H9 (cell line): ENCODE results near the gene RNF157. TPM values are rescaled to one million over a fixed set of nuclear protein-coding genes. Genes with fewer than 3 reads are reported as not detected.
A peak's percentile ranks its signal among the peaks of the same experiment; 100 is the strongest.

ENCODE experiments used
- DNase-seq: peaks from one replicate; pipeline ENCODE4 v3.0.0-alpha.2; 2017
- H2AFZ ChIP-seq: one replicate; pipeline ENCODE4 v1.6.1; 2013; ENCODE audit warnings: mild to moderate bottlenecking, low read length, control low read depth, moderate library complexity
- H2AK5ac ChIP-seq: 2 replicates; pipeline ENCODE4 v1.6.1; 2013; ENCODE audit warnings: low read length, control low read depth, mixed read lengths; ENCODE audit not compliant: insufficient read length
- H2BK120ac ChIP-seq: one replicate; pipeline ENCODE4 v1.6.1; 2013; ENCODE audit warnings: low read depth, mild to moderate bottlenecking, low read length, control low read depth, inconsistent platforms; ENCODE audit not compliant: poor library complexity, severe bottlenecking
- H2BK12ac ChIP-seq: 2 replicates; pipeline ENCODE4 v1.6.1; 2013; ENCODE audit warnings: low read length, control low read depth, mixed read lengths, low read depth; ENCODE audit not compliant: insufficient read length
- H2BK15ac ChIP-seq: 2 replicates; pipeline ENCODE4 v1.6.1; 2013; ENCODE audit warnings: low read depth, low read length, control low read depth
- H2BK20ac ChIP-seq: one replicate; pipeline ENCODE4 v1.6.1; 2013; ENCODE audit warnings: low read depth, mild to moderate bottlenecking, low read length, control low read depth, inconsistent platforms; ENCODE audit not compliant: poor library complexity, severe bottlenecking
- H2BK5ac ChIP-seq: 2 replicates; pipeline ENCODE4 v1.6.1; 2013; ENCODE audit warnings: low read length, control low read depth, mixed read lengths; ENCODE audit not compliant: insufficient read length
- H3K14ac ChIP-seq: 2 replicates; pipeline ENCODE4 v1.6.1; 2013; ENCODE audit warnings: low read length, control low read depth; ENCODE audit not compliant: insufficient read depth
- H3K18ac ChIP-seq: 2 replicates; pipeline ENCODE4 v1.6.1; 2013; ENCODE audit warnings: low read depth, mild to moderate bottlenecking, mixed read lengths, low read length, control low read depth; ENCODE audit not compliant: insufficient read length
- H3K23ac ChIP-seq: 2 replicates; pipeline ENCODE4 v1.6.1; 2013; ENCODE audit warnings: low read length, control low read depth, mixed read lengths, low read depth; ENCODE audit not compliant: insufficient read length
- H3K23me2 ChIP-seq: 2 replicates; pipeline ENCODE4 v1.6.1; 2013; ENCODE audit warnings: low read depth, mild to moderate bottlenecking, mixed read lengths, low read length, control low read depth; ENCODE audit not compliant: insufficient read length, poor library complexity, severe bottlenecking
- H3K27ac ChIP-seq: 2 replicates; pipeline ENCODE4 v1.5.1; 2013; ENCODE audit warnings: low read length, control low read depth, mixed read lengths, low read depth; ENCODE audit not compliant: insufficient read length
- H3K27me3 ChIP-seq: 2 replicates; pipeline ENCODE4 v1.6.1; 2013; ENCODE audit warnings: low read length, control low read depth, inconsistent platforms; ENCODE audit not compliant: insufficient read depth
- H3K4ac ChIP-seq: 2 replicates; pipeline ENCODE4 v1.6.1; 2013; ENCODE audit warnings: low read depth, mild to moderate bottlenecking, control low read depth, inconsistent platforms, low read length, moderate library complexity
- H3K4me1 ChIP-seq: 2 replicates; pipeline ENCODE4 v1.6.1; 2013; ENCODE audit warnings: low read length, control low read depth, inconsistent platforms; ENCODE audit not compliant: insufficient read depth
- H3K4me2 ChIP-seq: 2 replicates; pipeline ENCODE4 v1.6.1; 2013; ENCODE audit warnings: low read length, control low read depth, mixed read lengths; ENCODE audit not compliant: insufficient read length, insufficient read depth
- H3K56ac ChIP-seq: 2 replicates; pipeline ENCODE4 v1.6.1; 2013; ENCODE audit warnings: low read depth, mild to moderate bottlenecking, mixed read lengths, low read length, control low read depth; ENCODE audit not compliant: insufficient read length
- H3K79me1 ChIP-seq: 2 replicates; pipeline ENCODE4 v1.6.1; 2013; ENCODE audit warnings: low read depth, mild to moderate bottlenecking, moderate library complexity, low read length, control low read depth, inconsistent platforms; ENCODE audit not compliant: insufficient read depth, poor library complexity, severe bottlenecking
- H3K79me2 ChIP-seq: 2 replicates; pipeline ENCODE4 v1.6.1; 2013; ENCODE audit warnings: low read length, control low read depth, inconsistent platforms; ENCODE audit not compliant: insufficient read depth
- H3K9ac ChIP-seq: 2 replicates; pipeline ENCODE4 v1.6.1; 2013; ENCODE audit warnings: low read length, control low read depth, mixed read lengths; ENCODE audit not compliant: insufficient read length; ENCODE audit errors: extremely low read depth
- H3K9me3 ChIP-seq: one replicate; pipeline ENCODE4 v1.6.1; 2013; ENCODE audit warnings: low read depth, low read length, inconsistent platforms; ENCODE audit not compliant: control insufficient read depth
- H3T11ph ChIP-seq: one replicate; pipeline ENCODE4 v1.6.1; 2013; ENCODE audit warnings: mild to moderate bottlenecking, low read length, control low read depth, inconsistent platforms
- H4K20me1 ChIP-seq: one replicate; pipeline ENCODE4 v1.6.1; 2013; ENCODE audit not compliant: control insufficient read depth, insufficient read length, insufficient read depth
- H4K5ac ChIP-seq: 2 replicates; pipeline ENCODE4 v1.6.1; 2013; ENCODE audit warnings: low read depth, mild to moderate bottlenecking, mixed read lengths, low read length, control low read depth; ENCODE audit not compliant: insufficient read length
- H4K8ac ChIP-seq: replicated peaks from 2 replicates; pipeline ENCODE4 v1.6.1; 2013; ENCODE audit warnings: low read length, control low read depth, mixed read lengths, low read depth; ENCODE audit not compliant: insufficient read length
- H4K91ac ChIP-seq: 2 replicates; pipeline ENCODE4 v1.6.1; 2013; ENCODE audit warnings: low read depth, mild to moderate bottlenecking, moderate library complexity, mixed read lengths, low read length, control low read depth; ENCODE audit not compliant: insufficient read length
- H3K27ac Mint-ChIP-seq, 3 experiments: 2 replicates in 2 of 3; 3 replicates in 1 of 3; pipeline ENCODE4 v1.8.0; 2020 to 2021; ENCODE audit warnings: mixed read lengths in 3 of 3, mild to moderate bottlenecking in 1 of 3, moderate library complexity in 1 of 3
- H3K27me3 Mint-ChIP-seq: 2 replicates; pipeline ENCODE4 v1.8.0; 2021; ENCODE audit warnings: low read depth, mild to moderate bottlenecking, moderate library complexity, mixed read lengths
- H3K36me3 Mint-ChIP-seq, 3 experiments: 2 replicates in 2 of 3; 3 replicates in 1 of 3; pipeline ENCODE4 v1.8.0; 2020 to 2021; ENCODE audit warnings: low read depth in 3 of 3, mixed read lengths in 3 of 3; ENCODE audit not compliant: insufficient read depth in 1 of 3
- H3K4me1 Mint-ChIP-seq, 2 experiments: 2 replicates each; pipeline ENCODE4 v1.8.0; 2020; ENCODE audit warnings: mixed read lengths in 2 of 2
- H3K4me3 Mint-ChIP-seq, 2 experiments: 2 replicates in 1 of 2; 3 replicates in 1 of 2; pipeline ENCODE4 v1.8.0; 2020 to 2021; ENCODE audit warnings: mild to moderate bottlenecking in 2 of 2, mixed read lengths in 2 of 2, moderate library complexity in 1 of 2
- H3K9me3 Mint-ChIP-seq, 2 experiments: 2 replicates in 1 of 2; 3 replicates in 1 of 2; pipeline ENCODE4 v1.8.0; 2020; ENCODE audit warnings: mild to moderate bottlenecking in 2 of 2, mixed read lengths in 2 of 2, moderate library complexity in 1 of 2
- CTCF ChIP-seq: fragments of 200-600 bp; sonication (generic); conservative IDR thresholded peaks from 3 replicates; pipeline ENCODE4 v1.8.0; 2021; ENCODE audit warnings: antibody characterized with exemption, mild to moderate bottlenecking
- WGBS: extraction: QIAGEN DNeasy Blood & Tissue Kit; methylation state at CpG from one replicate; pipeline ENCODE4 v1.1.7; 2013; ENCODE audit warnings: missing lambda C conversion rate, low lambda C conversion rate, mixed read lengths; ENCODE audit not compliant: insufficient read length; ENCODE audit errors: extremely low coverage; 5-methylcytosine and 5-hydroxymethylcytosine counted together
- total RNA-seq: library from RNA; stranded (reverse); gene quantifications from 2 replicates; pipeline ENCODE4 v1.2.1, GENCODE V29; 2021

RNF157 gene
- total RNA-seq, 1 experiment from 2014 or later = 9.9 TPM

GRCh38 chr17:76241691-76242255 is 1.5 kb upstream of the RNF157 start:
- no peak overlapping the region for H3K23ac ChIP-seq
- peaks cover 16 to 19% of the 10 kb centered on the region in 2 experiments for H3K4me1 Mint-ChIP-seq
- peaks cover 8% of the 10 kb centered on the region for H3K23me2 ChIP-seq
- no peak overlapping the region for H4K5ac ChIP-seq
- peak overlapping the region; percentile 61 for H3K4me2 ChIP-seq
- H3K9me3 Mint-ChIP-seq = no peaks in the 10 kb centered on the region; a peak in 1 of 5 replicates
- no peak overlapping the region for H2AK5ac ChIP-seq
- no peak overlapping the region for H2BK12ac ChIP-seq
- no peak overlapping the region for H3K27ac ChIP-seq
- no peak overlapping the region for H4K8ac ChIP-seq
- no peak for DNase-seq
- no peak overlapping the region for H3K14ac ChIP-seq
- no peak overlapping the region for H3K56ac ChIP-seq
- H3K79me1 ChIP-seq = no peaks in the 10 kb centered on the region
- H3K4ac ChIP-seq = no peak overlapping the region
- H3K27me3 ChIP-seq = peaks cover 10% of the 10 kb centered on the region
- no peaks in the 10 kb centered on the region for H3K9me3 ChIP-seq
- no peak overlapping the region for H2AFZ ChIP-seq
- H3T11ph ChIP-seq = no peak overlapping the region
- no peak overlapping the region for H2BK20ac ChIP-seq
- H3K27me3 Mint-ChIP-seq = peaks cover 72% of the 10 kb centered on the region
- no peak overlapping the region for H3K9ac ChIP-seq
- no peaks in the 10 kb centered on the region for H4K20me1 ChIP-seq
- no peaks in the 10 kb centered on the region for H3K79me2 ChIP-seq
- no peak overlapping the region for H2BK15ac ChIP-seq
- H3K18ac ChIP-seq = no peak overlapping the region
- no peak overlapping the region for H2BK5ac ChIP-seq
- no peaks in the 10 kb centered on the region for H3K4me1 ChIP-seq
- peak overlapping the region; percentile 63 to 87 for H3K4me3 Mint-ChIP-seq
- no peak overlapping the region for H2BK120ac ChIP-seq
- no peak for TF ChIP-seq CTCF
- no peaks in the 10 kb centered on the region; a peak in 1 of 7 replicates for H3K36me3 Mint-ChIP-seq
- WGBS = no CpG with 5 or more reads among the region's 15 CpGs
- H4K91ac ChIP-seq = no peak overlapping the region
- no peak overlapping the region for H3K27ac Mint-ChIP-seq
